ENCODE measurements around the gene TBC1D5.

The TBC1D5 gene

GRCh38 chr3:17120115-17120514 is 622.3 kb downstream of the TBC1D5 start:
- DNase-seq: no peak

DNA sequence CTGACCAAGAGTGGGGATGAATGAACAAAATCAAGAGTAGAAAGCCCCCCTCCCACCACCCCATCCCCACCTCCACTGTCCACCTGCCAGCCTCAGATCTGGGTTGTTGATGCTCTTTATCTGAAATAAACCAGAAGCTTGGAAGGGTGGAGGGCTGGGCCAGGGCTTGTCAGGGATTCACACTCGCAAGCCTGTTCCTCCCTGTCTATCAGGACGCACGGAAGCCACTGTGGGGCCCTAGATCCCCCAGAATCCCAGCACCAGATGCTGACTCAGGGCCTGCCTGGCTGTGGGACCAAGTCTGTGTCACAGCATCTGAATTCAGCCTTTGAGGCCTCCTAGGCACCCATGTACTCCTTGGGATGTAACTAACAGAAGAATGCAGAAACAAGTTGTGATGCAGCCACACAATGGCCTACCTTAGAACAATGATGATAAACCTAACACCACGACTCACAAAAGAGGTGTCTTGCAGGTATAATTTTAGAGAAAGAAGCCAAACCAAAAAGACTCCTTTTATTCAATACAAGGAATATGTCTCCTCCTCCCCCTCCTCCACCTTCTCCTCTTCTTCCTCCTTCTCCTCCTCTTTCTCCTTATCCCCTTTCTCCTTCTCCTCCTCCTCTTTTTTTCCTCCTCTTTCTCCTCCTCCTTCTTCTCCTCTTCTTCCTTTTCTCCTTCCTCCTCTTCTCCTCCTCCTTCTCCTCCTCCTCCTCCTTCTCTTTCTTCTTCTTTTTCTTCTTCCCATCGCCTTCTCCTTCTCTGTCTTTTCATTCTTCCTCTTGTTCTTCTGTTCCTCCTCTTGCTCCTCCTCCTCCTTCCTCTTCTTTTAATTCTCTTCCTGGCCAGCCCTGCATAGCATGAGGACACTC is 623.0 kb downstream of the TBC1D5 start:
- no peak for DNase-seq

GRCh38 chr3:17118771-17119170 is 623.7 kb downstream of the TBC1D5 start:
- no peak for DNase-seq

- no peak for DNase-seq
Measured at GRCh38 chr3:17116007-17116600, 626.3 kb downstream of the TBC1D5 start.

DNA sequence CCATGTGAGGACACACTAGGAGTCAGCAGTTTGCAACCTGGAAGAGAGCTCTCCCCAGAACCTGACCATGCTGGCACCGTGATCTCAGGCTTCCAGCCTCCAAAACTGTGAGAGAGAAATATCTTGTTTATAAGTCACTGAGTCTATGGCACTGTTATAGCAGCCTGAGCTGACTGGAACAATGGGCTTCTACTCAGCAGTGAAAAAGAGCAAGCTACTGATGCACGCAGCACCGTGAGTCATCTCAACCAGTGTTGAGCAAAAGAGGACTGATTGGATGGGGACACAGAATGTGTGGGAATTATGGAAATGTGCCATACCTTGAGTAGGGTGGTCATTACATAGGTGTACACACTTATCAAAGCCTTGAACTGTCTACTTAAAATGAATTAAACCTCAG is 627.2 kb downstream of the TBC1D5 start:
- DNase-seq: no peak

DNA sequence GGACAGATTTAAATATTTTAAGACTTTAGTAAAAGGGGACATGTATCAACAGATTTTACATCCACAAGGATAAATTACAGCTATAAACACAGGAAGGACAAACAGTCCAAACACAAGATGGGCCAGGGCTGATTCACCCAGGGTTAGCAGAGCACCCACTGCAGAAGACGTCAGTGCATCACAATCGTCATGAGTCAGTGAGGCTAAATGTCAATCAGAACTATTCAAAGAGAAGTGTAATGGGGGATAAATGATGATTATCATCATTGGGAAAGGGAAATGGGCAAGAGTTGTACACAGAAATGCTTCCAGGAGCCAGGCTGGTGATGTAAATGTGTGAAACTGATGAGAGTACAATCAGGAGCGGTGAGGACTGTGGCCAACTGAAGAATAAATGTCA is 630.8 kb downstream of the TBC1D5 start:
- no peak for DNase-seq

DNA sequence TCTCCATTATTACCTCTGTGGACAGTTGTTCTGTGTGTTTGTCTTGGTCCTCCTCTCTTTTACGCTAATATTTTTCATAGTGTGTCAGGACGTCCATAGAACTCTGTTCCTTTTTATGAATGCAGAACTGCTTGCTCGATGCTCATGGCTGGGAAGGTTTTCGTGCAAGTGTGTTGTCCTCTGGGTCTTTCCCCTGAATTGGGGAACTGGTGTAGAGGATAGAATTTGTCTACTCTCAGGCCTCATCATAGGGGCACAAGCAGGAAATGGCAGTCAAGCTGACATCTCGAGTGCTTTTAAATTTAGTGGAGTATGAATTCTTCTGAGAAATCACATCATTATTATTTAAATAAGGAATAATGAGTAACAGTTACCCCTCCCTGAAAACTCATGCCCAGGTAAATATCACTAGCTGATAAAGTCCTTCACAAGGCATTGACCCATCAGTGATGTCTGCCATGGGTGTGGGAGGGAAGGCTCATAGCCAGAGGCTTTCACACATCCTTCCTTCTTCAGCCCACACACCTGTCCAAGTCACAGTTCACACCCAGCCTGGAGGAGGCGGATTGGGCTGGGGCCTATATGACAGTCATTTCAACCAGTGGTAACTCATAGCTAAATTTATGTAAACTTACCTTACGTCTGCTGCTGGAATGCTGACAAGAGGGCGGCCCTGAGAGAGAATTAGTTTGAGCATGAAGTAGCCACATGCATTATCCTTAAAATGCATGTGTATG is 631.6 kb downstream of the TBC1D5 start:
- no peak for DNase-seq
